ENCODE results near the gene JMJD1C.

Gene JMJD1C

DNA sequence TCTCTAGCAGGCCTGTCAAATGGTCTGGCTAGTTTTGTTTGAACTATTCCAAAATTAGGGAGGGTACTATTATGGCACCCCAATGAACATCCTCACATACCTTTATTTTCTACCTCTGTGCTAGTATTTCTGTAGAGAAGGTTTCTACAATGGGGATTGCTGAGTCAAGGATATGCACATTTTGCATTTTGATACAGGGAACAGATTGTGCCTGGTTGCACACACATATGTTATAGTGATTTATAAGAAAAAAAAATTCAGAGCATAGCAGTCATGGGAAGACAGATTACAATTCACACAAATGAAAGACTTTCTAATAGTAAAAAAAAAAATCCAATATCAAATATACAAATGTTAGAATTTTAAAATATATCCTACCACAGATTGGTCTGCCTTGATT is 346.7 kb downstream of the JMJD1C start:
- DNase-seq = no peak
